LHCN-M2 (cell line): ENCODE results near the gene POLN. TPM values are rescaled to one million over a fixed set of nuclear protein-coding genes. Genes with fewer than 3 reads are reported as not detected.

Experiments
- DNase-seq: peaks from one replicate; pipeline ENCODE4 v3.0.0-alpha.2; 2012; ENCODE audit warnings: low read depth
- polyA plus RNA-seq: library from polyadenylated mRNA; unstranded; fragments of >200 nt; gene quantifications from one replicate; pipeline ENCODE4 v1.2.1, GENCODE V29; 2012; ENCODE audit warnings: missing spikeins
- total RNA-seq: library from RNA; depleted of rRNA; stranded (reverse); fragments of >200 nt; gene quantifications from 2 replicates; pipeline ENCODE4 v1.2.3, GENCODE V29; 2014; rRNA removed

The POLN gene
- 1.9 and 2.1 TPM in 2 replicates for total RNA-seq
- polyA plus RNA-seq, result 0.95 TPM

DNA sequence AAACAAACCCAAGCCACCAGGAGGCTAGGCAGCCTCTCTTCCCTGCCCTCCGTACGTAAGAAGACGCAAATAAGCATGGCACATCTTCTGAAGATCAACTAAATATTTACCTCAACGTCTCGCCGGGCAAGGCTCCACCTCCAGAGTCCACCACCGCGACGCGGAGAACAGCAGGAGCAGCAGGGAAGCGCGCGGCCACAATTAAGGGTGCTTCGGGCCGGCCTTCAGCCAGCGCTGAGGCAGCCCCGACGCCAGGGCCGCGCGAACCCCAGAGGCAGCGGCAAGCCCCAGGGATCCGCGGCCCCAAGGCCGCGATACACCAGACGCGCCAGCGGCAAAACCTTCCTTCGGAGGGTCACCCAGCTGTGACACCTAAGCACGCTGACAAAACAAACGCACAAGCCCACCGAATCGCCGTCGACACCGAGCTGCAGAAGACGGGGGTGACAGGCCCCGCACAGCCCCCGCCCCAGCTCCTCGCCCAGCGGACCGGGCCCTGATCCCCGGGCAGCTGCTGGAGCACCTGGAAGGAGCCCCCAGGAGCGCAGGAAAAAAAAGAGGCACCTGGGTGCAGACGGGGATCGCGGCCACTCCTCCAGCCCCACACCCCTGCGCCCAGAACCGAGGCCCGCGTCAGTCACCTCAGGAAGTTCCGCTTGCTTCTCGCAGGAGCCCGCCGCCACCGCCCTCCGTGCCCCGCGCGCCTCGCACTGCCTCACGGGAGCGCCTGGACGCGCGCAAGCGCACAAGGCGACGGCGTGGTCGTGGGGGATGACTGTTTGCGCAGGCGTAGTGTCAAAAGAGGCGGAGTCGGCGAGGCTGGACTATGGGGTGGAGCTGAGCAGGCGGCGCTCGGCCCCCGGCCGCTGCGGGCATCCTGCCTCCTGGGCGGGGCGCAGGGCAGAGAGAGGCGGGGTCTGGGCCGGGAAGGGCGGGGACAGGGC lies at the start of gene POLN, which contains the start of gene HAUS3:
POLN (minus strand) TSS at position 712 of the 944 bp plus-strand sequence. CDS start 12,890 bp downstream, outside the sequence.
HAUS3 (minus strand) TSS at position 712 of the 944 bp plus-strand sequence. CDS start 1,175 bp downstream, outside the sequence.
- DNase-seq, result peak; percentile 96

DNA sequence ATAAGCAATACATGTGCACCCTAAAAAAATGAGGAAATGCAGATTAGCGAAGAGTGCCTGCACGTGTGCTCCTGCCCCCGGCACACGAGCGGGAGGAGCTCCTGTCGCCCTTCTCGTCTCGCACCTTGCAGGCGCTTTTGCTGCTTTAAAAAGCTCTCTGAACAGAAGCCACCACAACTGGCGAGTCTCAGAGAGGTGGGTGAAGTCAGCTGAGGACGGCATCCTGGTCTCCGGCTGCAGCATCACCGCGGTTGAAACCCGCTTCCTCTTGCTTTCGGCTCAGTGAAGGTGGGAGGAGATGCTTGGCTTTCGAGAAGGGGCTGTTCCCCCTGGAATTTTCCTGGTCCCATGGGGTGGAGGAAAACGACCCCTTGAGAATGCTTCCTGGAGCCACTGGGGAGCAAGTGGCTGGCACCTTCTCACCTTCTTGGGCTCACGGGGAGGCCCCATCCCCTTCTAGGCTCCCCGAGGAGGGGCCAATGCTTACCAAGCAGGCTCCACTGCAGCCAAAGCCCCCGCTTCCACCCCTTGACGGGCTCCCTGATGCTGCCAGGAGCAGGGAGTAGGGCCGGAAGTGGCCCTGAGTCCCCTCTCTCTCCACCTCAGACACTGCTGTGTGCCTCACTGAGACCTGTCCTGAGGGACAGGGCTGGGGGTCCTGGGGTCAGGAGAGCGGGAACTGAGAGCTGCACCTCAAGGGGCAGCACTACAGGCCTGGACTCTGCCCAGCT lies 49.2 kb upstream of the POLN start:
- DNase-seq, result no peak

DNA sequence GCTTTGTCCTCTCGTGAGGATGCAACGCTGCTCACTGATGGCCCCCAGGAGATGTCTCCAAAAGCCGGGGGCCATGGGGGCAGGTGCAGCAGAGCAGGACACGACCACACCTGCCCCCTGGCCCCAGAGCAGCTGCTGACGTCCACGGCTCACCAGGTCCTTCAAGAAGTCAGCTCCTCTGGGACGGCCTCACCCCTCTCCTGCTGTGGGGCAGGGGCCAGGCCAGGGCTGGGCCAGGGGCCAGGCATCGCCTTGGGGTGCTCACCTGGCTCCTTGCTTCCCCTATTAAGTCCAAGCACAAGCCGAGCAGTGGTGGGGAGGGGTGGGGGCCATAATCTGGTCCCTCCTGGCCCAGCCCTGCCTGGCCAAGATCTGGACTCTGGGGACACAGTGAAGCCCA lies 48.6 kb upstream of the POLN start:
- no peak for DNase-seq

DNA sequence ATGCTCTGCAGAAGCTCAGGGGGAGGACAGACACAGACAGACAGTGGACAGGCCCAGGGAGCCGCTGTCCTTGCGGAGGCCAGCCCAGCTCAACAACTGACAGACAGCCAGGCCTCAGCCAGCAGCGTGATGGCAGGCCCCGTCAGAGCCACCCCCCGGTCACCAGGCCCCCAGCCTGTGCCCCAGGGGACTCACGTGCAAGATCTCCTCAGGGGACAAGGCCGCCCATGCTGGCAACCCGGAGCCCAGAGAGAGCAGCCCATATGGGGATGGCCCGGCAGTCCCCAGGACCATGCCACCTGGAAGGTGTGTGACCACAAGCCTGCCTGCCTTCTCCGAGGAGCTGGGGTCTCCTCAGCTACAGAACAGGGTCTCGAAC lies 48.0 kb upstream of the POLN start:
- DNase-seq, result no peak

DNA sequence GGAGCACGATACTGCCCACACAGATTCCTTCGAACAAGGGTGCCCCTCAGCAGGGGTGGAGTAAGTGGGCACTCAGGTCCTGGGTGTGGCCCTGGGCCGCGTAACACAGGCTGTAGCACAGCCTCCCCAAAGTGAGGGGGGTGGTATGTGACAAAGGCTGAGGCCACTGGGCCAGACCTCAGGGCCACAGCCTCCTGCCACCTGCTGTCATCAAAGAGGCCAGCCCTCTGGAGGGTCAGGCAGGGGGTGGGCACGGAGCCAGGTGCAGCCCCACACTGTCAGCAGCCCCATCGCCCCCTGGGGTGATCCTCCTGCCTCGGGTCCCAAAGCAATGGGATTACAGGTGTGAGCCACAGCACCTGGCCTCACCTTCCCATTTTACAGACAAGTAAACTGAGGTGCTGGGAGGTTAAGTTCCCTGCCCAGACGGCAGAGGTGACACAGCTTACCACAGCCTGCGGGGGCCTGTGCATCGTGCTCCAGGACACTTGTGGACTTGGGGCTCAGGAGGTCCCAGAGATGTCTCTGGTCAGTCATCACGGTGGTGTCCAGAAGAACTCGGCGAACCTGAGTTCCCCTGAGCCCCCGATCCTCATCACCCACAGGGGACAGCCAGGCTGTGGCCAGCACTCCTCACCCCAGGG lies 47.5 kb upstream of the POLN start:
- DNase-seq, result no peak

DNA sequence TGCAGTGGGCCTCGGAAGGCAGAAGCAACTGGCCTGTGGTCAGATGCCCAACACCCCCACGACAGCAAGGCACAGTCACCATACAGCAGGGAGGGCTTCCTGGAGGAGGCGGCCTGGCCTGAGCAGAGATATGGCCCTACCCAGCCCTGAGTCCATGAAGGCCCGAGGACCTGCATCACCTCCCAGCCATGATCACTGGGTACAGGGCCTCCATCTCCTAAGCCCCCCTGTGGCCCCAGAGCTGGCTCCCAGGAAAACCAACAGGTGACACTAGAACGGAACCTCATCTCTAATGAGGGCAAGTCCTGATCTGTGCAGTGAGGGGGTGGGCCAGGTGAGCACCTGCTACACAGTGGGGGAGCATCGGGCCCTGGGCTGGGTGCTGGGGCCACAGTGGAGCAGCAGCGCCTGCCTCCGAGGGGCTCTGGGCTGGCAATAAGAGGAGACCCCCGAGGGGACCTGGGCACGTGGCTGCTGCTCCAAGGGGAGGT lies 46.2 kb upstream of the POLN start:
- DNase-seq, result no peak

DNA sequence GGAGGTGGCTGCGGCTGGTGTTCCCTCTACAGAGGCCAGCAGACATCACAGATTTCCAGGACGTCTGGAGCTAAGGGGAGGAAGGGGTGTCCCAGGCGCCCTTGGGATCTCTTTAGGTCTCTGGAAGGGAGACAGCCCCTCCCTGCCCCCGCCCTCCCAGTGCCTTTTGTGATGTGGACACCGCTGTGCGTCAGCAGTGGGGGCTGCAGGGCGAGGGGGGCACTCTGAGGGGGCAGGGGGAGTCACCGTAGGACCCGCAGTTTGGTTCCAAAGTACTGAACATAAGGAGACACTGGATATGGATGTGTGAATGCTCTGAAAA lies 45.6 kb upstream of the POLN start:
- no peak for DNase-seq

DNA sequence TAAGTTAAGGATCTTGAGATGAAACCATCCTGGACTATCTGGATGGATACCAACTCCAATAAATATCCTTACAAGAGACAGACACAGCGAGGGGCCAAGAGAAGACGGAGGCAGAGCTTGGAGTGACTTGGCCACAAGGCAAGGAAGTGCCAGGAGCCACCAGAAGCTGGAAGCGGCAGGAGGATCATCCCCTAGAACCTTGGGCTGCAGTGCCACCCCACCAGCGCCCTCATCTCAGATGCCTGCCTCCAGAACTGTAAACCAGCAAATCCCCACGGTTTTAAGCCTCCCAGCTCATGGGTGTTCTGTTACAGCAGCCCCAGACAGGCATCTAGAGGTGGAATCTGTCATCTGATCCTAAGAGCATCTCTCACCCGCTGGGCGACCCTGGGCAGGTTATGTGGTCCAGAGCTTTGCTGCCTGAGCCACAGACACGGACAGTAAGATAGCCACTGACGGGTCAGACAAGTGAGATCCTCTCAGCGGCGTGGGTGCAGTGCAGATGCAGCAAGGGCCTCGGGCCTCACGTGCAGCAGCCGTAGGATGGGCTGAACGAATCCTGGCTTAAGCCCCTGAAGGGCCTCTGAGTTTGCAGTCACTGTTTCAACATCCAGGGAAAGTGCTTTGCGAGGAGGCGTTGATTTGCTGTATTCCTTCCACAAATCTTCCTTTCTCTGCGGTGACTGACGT lies 45.1 kb upstream of the POLN start:
- DNase-seq, result no peak

DNA sequence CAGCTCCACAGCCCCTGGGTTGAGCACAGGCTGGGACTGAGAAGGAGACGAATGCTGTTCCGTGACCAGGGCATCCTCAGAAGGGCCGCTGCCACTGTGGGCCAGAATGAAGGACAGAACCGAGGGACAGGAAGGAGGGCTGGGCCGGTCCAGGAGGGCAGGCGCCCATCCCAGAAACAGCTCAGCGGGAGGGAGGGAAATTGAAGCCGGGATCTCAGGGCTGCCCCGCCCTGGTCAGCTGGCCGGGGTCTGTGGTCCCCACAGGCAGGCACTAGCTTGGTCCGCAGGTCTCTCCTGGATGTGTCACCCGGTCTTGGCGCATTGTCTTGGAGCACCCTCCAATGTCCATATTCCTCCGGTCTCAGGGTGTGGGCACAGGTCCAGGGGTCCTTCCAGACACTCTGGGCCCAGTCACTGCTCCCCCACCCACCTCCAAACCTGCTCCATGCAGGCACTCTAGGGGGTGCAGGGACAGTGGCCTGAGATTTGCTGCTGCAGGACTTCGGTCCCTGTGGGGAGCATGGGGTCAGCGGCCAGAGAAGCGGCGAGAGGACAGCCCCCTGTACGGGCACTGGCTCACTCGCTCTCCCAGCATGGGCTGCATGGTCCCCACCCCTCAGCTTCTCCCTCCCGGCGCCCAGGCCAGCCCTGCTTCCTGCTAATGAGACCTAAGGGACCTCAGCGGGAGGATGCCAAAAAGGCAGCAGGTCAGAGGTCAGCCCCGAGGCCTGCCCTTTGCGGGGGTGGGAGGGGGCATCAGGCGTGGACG lies 43.9 kb upstream of the POLN start:
- DNase-seq, result no peak

DNA sequence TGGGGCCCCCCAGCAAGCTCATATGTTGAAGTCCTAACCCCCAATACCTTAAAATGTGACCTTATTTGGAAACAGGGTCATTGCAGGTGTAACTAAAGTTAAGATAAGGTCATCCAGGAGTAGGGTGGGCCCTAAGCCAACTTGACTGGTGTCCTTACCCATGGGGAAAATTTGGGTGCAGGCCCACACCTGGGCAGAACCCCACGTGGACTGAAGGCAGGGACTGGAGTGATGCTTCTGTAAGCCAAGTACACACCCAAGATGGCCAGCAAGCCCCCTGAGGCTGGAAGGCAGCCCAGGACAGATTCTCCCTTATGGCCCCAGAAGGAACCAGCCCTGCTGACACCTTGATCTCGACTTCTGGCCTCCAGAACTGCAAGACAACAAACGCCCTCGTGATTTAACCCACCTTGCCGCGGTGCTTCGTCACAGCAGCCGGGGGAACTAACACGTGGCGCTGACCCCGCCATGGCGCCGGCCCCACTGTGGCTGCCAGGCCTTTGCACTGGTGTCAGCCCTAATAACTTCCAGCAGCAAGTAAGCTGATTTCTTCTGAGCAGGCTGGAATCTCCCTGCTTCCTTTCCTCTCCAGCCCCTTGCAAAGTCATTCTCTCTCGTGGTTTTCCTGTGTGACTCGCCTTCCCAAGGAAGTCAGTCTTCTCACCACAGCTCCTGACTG lies 43.2 kb upstream of the POLN start:
- DNase-seq, result peak; percentile 64

DNA sequence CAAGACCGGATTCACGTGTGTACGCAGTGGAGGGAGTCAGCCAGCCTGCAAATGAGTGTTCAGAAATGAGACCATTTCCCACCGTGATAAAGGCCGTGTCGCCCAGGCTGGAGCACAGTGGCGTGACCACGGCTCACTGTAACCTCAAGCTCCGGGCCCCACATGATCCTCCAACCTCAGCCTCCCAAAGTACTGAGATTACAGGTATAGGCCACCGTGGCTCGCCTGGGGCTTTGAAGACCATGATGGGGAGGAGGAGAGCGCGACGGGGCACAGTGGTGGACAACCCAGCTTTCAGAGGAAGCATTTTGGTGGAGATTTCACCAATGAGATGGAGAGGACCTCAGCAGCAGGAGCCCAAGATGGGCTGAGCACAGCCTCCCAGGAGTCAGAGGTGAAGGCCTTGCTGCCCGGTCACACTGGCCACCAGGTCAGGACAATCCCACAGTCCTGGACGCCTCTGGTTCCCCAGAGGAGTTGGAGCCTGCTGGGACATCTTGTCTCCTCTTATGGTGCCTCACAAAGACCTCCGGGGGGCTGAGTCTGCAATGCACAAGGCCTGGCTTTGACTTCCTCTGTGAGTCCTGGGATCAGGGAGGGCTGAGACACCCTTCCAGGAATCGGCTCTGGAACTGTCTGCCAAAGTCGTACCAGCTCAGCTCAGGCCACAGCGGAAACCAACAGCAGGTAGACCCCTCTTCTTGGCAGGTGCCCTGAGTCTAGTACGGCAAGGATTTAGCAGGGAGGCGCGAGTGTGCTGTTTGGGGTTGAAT lies 42.4 kb upstream of the POLN start:
- DNase-seq, result no peak

DNA sequence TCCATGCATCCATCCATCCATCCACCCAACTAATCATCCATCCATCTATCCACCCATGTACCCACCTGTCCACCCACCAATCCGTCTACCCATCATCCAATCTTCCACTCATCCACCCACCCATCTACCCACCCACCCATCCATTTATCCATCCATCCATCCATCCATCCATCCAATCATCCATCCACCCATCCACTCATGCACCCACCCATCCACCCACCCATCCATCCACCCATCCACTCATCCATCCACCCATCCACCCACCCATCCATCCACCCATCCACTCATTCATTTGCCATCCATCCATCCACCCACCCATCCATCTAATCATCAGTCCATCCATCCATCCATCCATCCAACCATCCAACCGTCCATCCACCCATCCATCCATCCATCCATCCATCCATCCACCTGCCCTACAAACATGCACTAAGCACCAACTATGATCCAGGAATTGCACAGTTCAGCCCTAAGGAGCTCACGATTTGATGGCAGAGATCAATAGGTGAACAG lies 41.3 kb upstream of the POLN start:
- no peak for DNase-seq

DNA sequence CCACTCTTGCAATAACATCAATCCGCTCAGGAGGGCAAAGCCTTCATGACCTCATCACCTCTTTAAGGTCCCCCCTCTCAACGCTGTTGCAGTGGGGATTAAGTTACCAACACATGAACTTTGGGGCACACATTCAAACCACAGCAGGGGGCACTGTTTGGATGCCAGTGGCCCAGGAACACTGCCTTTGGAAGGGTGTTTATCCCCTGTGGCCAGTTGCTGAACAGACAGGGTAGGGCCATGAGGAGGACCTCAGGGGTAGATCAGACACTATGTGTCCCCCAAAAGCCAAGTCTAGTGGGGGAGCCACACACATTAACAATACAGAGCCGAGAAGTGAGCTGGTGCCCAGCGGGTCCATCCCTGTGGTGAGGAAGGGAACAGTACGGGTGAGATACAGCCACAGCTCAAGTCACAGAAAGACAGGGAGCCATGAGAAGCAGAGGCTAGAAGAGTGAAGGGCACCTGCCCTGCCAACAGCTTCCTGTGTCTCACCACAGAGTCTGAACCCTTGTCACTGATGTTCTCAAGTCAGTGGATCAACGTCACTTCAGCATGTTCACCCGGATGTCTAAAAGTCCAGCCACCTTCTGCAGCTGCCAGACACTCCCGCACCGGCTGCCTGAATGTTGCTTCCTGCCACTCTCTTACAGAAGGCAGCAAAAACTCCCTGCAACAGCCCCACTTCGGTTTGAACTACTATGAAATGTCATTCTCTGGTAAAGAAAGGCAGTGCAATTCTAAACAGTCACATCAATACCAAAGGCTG lies 39.8 kb upstream of the POLN start:
- DNase-seq, result peak; percentile 44

DNA sequence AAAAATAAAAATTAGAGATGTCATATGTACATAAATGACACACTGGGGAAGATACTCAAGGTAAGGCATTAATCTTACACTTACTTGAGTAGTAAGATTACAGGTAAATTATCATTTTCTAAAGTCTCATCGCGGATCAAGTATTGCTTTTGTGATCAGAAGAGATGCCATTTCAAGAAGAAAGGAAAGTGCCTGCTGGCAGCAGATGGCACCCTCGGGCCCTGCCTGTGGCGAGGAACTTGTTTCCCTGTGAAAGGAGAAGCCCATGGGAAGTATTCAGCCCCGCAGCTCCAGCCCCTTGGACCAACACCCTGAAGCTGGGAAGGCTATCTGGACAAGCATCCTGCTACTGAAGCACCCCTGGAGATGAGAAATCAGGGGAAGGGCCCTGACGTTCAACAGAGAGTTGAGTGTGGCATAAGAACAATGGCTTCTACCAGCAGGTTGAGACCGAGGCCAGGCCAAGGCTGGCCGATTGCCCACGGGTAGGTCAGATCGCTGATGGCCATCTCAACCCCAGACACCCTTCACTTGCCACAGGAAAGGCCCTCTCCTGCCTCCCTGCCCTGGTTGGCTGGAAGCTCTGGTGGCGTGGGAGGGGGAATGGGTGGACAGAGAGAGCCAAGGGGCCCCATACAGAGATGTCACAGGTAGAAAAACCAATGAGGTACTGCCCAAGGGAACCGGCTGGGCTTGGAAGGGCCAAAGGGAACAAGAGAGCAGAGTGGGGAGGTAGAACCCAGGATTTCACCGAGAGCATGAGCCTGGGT lies 38.8 kb upstream of the POLN start:
- DNase-seq, result no peak

DNA sequence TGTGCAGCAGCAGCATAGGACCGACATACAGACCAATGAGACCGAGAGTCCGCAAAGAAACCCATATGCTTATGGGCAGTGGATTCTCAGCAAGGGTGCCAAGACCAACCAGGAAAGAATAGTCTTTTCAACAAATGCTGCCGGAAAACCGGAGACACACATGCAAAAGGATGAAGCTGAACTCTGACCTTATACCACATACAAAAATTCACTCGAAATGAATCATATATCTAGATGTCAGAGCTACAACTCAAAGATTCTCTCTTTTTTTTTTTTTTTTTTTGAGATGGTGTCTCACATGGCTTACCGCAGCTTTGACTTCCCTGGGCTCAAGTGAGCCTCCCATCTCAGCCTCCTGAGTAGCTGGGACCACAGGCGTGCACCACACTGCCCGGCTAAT lies 36.0 kb upstream of the POLN start:
- DNase-seq, result no peak

DNA sequence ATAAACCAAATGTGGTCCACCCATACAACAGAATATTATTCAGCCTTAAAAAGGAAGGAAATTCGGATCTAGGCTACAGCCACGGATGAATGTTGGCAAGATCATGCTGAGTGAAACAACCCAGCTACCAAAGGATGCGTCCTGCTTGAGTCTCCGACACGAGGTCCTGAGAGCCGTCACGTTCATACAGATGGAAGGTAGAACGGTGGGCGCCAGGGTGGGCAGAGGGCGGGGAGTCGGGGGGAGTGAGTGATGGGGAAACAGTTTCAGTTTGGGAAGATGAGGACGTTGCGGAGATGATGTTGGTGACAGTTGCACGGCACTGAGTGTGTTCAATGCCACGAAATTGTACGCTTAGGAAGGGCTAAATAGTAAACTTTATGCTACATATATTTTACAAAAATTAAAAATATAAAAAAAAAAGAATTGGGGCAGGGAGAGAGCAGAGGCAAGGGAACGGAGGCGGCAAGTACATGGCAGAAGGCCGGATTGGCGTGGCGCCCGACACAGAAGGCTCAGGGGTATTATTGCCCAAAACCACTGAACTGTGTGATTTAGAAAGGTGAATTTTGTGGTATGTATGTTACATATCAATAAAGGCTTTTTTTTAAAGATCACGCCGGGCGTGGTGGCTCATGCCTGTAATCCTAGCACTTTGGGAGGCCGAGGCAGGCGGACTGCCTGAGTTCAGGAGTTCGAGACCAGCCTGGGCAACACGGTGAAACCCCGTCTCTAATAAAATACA lies 34.8 kb upstream of the POLN start:
- no peak for DNase-seq
